HEK293 (cell line): Measurements from ENCODE around the gene ARL8B.

Source experiments
- CTCF ChIA-PET: fragments of 350-600 bp; formaldehyde crosslinking; extraction: SDS; loops from one replicate; lab custom pipeline; 2021; ENCODE audit warnings: antibody characterized with exemption; lab: Yijun Ruan, JAX
- POLR2A ChIA-PET: fragments of 300-600 bp; formaldehyde crosslinking; extraction: SDS; loops from one replicate; lab custom pipeline; 2020; ENCODE audit warnings: antibody characterized with exemption, inconsistent platforms; lab: Yijun Ruan, JAX
- H3K27ac ChIP-seq: fragments of 200-500 bp; sonication (Bioruptor generic); 2 replicates; pipeline ENCODE4 v1.5.1; 2014; ENCODE audit warnings: low read depth, low read length, control low read depth, inconsistent platforms; ENCODE audit errors: extremely low read depth
- H3K36me3 ChIP-seq, 2 experiments: fragments of 200-500 bp in 1 of 2; sonication (Bioruptor generic) in 1 of 2; 1 replicate in 1 of 2; 2 replicates in 1 of 2; pipeline ENCODE4 v1.5.1; 2014 to 2017; ENCODE audit warnings: inconsistent platforms in 2 of 2, low read length in 2 of 2; ENCODE audit not compliant: control insufficient read depth in 2 of 2, insufficient read depth in 1 of 2
- H3K4me1 ChIP-seq: fragments of 200-500 bp; sonication (Bioruptor generic); 2 replicates; pipeline ENCODE4 v1.5.1; 2014; ENCODE audit warnings: mild to moderate bottlenecking, low read length, inconsistent platforms; ENCODE audit not compliant: control insufficient read depth, insufficient read depth
- H3K4me3 ChIP-seq: 2 replicates; pipeline ENCODE4 v1.5.1; 2011; ENCODE audit warnings: low read depth, mild to moderate bottlenecking, control low read depth, low read length, moderate library complexity
- H3K9me3 ChIP-seq: fragments of 200-500 bp; sonication (Bioruptor generic); 2 replicates; pipeline ENCODE4 v1.5.1; 2014; ENCODE audit warnings: low read depth, low read length, inconsistent platforms; ENCODE audit not compliant: control insufficient read depth, insufficient read depth
- HOXC10 ChIP-seq: sonication (generic); formaldehyde crosslinking; IDR thresholded peaks from 2 replicates; pipeline ENCODE4 v1.8.1; 2023; ENCODE audit warnings: mild to moderate bottlenecking, missing genetic modification reagents
- INSM2 ChIP-seq: fragments of 450-650 bp; formaldehyde crosslinking; IDR thresholded peaks from 2 replicates; pipeline ENCODE4 v1.5.1; 2016; ENCODE audit warnings: missing biosample characterization, missing genetic modification characterization
- MEIS1 ChIP-seq: sonication (generic); formaldehyde crosslinking; IDR thresholded peaks from 2 replicates; pipeline ENCODE4 v1.8.1; 2022; ENCODE audit warnings: missing genetic modification reagents, mild to moderate bottlenecking, borderline replicate concordance
- MYNN ChIP-seq: fragments of 450-650 bp; formaldehyde crosslinking; IDR thresholded peaks from 2 replicates; pipeline ENCODE4 v1.5.1; 2016; ENCODE audit warnings: missing biosample characterization, missing genetic modification characterization, borderline replicate concordance
- PBX3 ChIP-seq: sonication (generic); formaldehyde crosslinking; IDR thresholded peaks from 2 replicates; pipeline ENCODE4 v1.8.1; 2022; ENCODE audit warnings: mild to moderate bottlenecking, moderate library complexity, missing genetic modification reagents
- YY1 ChIP-seq: fragments of 450-650 bp; formaldehyde crosslinking; IDR thresholded peaks from 2 replicates; pipeline ENCODE4 v1.5.1; 2018; ENCODE audit warnings: missing biosample characterization, missing genetic modification characterization
- ZBTB10 ChIP-seq: fragments of 450-650 bp; formaldehyde crosslinking; IDR thresholded peaks from 2 replicates; pipeline ENCODE4 v1.5.1; 2016; ENCODE audit warnings: missing biosample characterization, missing genetic modification characterization
- ZBTB48 ChIP-seq: fragments of 450-650 bp; formaldehyde crosslinking; IDR thresholded peaks from 2 replicates; pipeline ENCODE4 v1.5.1; 2016; ENCODE audit warnings: missing biosample characterization, missing genetic modification characterization
- ZNF174 ChIP-seq: fragments of 450-650 bp; formaldehyde crosslinking; IDR thresholded peaks from 2 replicates; pipeline ENCODE4 v1.5.0; 2017; ENCODE audit warnings: missing biosample characterization, mild to moderate bottlenecking, missing genetic modification characterization
- ZNF19 ChIP-seq: fragments of 450-650 bp; formaldehyde crosslinking; IDR thresholded peaks from 2 replicates; pipeline ENCODE4; 2016; ENCODE audit warnings: missing biosample characterization, missing genetic modification characterization, low read depth
- ZNF23 ChIP-seq: fragments of 450-650 bp; formaldehyde crosslinking; IDR thresholded peaks from 2 replicates; pipeline ENCODE4 v1.5.1; 2016; ENCODE audit warnings: missing biosample characterization, missing genetic modification characterization, borderline replicate concordance
- ZNF26 ChIP-seq: fragments of 450-650 bp; formaldehyde crosslinking; IDR thresholded peaks from 2 replicates; pipeline ENCODE4 v1.5.1; 2016; ENCODE audit warnings: missing biosample characterization, missing genetic modification characterization
- ZNF324 ChIP-seq: fragments of 450-650 bp; formaldehyde crosslinking; IDR thresholded peaks from 2 replicates; pipeline ENCODE4 v1.5.1; 2016; ENCODE audit warnings: missing biosample characterization, missing genetic modification characterization
- ZNF404 ChIP-seq: fragments of 450-650 bp; formaldehyde crosslinking; IDR thresholded peaks from 2 replicates; pipeline ENCODE4 v1.5.1; 2017; ENCODE audit warnings: missing biosample characterization, missing genetic modification characterization
- ZNF416 ChIP-seq: fragments of 450-650 bp; formaldehyde crosslinking; IDR thresholded peaks from 2 replicates; pipeline ENCODE4 v1.5.1; 2016; ENCODE audit warnings: missing biosample characterization, missing genetic modification characterization
- ZNF449 ChIP-seq: fragments of 450-650 bp; formaldehyde crosslinking; IDR thresholded peaks from 2 replicates; pipeline ENCODE4 v1.5.1; 2017; ENCODE audit warnings: missing biosample characterization, mild to moderate bottlenecking, missing genetic modification characterization, moderate library complexity
- ZNF585B ChIP-seq: fragments of 450-650 bp; formaldehyde crosslinking; IDR thresholded peaks from 2 replicates; pipeline ENCODE4 v1.5.1; 2016; ENCODE audit warnings: missing biosample characterization, missing genetic modification characterization
- ZNF610 ChIP-seq: fragments of 450-650 bp; formaldehyde crosslinking; IDR thresholded peaks from 2 replicates; pipeline ENCODE4 v1.5.1; 2016; ENCODE audit warnings: missing biosample characterization, missing genetic modification characterization, borderline replicate concordance
- ZNF692 ChIP-seq: fragments of 450-650 bp; formaldehyde crosslinking; IDR thresholded peaks from 2 replicates; pipeline ENCODE4 v1.5.1; 2016; ENCODE audit warnings: missing biosample characterization, missing genetic modification characterization
- ZNF704 ChIP-seq: fragments of 450-650 bp; formaldehyde crosslinking; IDR thresholded peaks from 2 replicates; pipeline ENCODE4 v1.5.1; 2016; ENCODE audit warnings: missing biosample characterization, missing genetic modification characterization
- ZNF768 ChIP-seq: fragments of 450-650 bp; formaldehyde crosslinking; IDR thresholded peaks from 2 replicates; pipeline ENCODE4 v1.5.1; 2018; ENCODE audit warnings: missing biosample characterization, mild to moderate bottlenecking, missing genetic modification characterization

Gene ARL8B

GRCh38 chr3:5212628-5213573 is 90.8 kb downstream of the ARL8B start:
- CTCF ChIA-PET = interaction anchor here (1.3 kb wide), 1 partner anchor 20 kb away, joined by 3 read pairs; no protein-coding TSS in a partner anchor
- TF ChIP-seq MYNN (no peak), ZNF26 (no peak), ZNF692 (tag by site-specific recombination) (no peak), HOXC10 (no peak), INSM2 (tag by site-specific recombination) (no peak), ZNF449 (peak; percentile 93)
- H3K4me3 ChIP-seq = no peak overlapping the region
- H3K4me1 ChIP-seq = peaks cover 9% of the 10 kb centered on the region
- POLR2A ChIA-PET = no interaction called here
- H3K9me3 ChIP-seq = no peaks in the 10 kb centered on the region
- H3K27ac ChIP-seq = no peak overlapping the region
- peaks cover 39 to 96% of the 10 kb centered on the region in 2 experiments for H3K36me3 ChIP-seq

- ChIA-PET CTCF (no interaction called here), POLR2A (no interaction called here)
- Histone ChIP-seq H3K36me3 (peaks cover 33 to 96% of the 10 kb centered on the region in 2 experiments), H3K27ac (no peak overlapping the region), H3K9me3 (no peaks in the 10 kb centered on the region), H3K4me3 (no peak overlapping the region), H3K4me1 (peaks cover 9% of the 10 kb centered on the region)
- TF ChIP-seq ZNF19 (no peak), MYNN (no peak), ZNF610 (tag by site-specific recombination) (no peak), ZNF404 (tag by site-specific recombination) (no peak), ZBTB10 (no peak), ZNF23 (tag by site-specific recombination) (no peak), ZNF768 (tag by site-specific recombination) (no peak), PBX3 (no peak), ZNF704 (no peak), YY1 (no peak), ZBTB48 (no peak), ZNF324 (no peak), ZNF585B (tag by site-specific recombination) (no peak), MEIS1 (CRISPR knock-in tag) (no peak), ZNF174 (tag by site-specific recombination) (no peak), ZNF416 (tag by site-specific recombination) (no peak)
Observed at GRCh38 chr3:5213574-5213966, 91.5 kb downstream of the ARL8B start.
